GM12878 (cell line): Measurements from ENCODE around the gene PCDH7. TPM values are rescaled to one million over a fixed set of nuclear protein-coding genes. Genes with fewer than 3 reads are reported as not detected.

Experiments
- ATAC-seq: fragments of 200-7000 bp; cut with Tn5 transposase; 3 replicates; pipeline ENCODE4 v1.9.1; 2020; ENCODE audit warnings: mild to moderate bottlenecking, moderate library complexity
- BruUV-seq: library from RNA; stranded (reverse); fragments of 400-500 nt; replicated peaks from 2 replicates; lab custom pipeline; 2021; lab: Mats Ljungman, UMichigan
- CTCF ChIA-PET: fragments of 300-600 bp; sonication (Branson Sonifier 250); formaldehyde crosslinking; extraction: SDS; loops from one replicate; lab custom pipeline; 2021; ENCODE audit warnings: inconsistent platforms; lab: Yijun Ruan, JAX
- POLR2A ChIA-PET: fragments of 350-600 bp; formaldehyde crosslinking; extraction: SDS; loops from one replicate; lab custom pipeline; 2021; ENCODE audit warnings: inconsistent platforms; lab: Charles Lee
- RAD21 ChIA-PET: fragments of 300-600 bp; sonication (Branson Sonifier 250); formaldehyde crosslinking; loops from one replicate; lab custom pipeline; 2023; ENCODE audit warnings: antibody characterized with exemption; ENCODE audit not compliant: unreplicated experiment; lab: Charles Lee
- SMC1A ChIA-PET: fragments of 300-600 bp; sonication (Branson Sonifier 250); formaldehyde crosslinking; loops from one replicate; lab custom pipeline; 2023; ENCODE audit not compliant: unreplicated experiment, uncharacterized antibody; lab: Charles Lee
- DNase-seq: peaks from one replicate; pipeline ENCODE4 v3.0.0-alpha.2; 2011; ENCODE audit warnings: low read depth, low spot score
- FAIRE-seq: peaks from 3 replicates; lab custom pipeline; 2011; peaks lifted over from hg19 to GRCh38; lab: Jason Lieb, UNC
- H2AFZ ChIP-seq: 2 replicates; pipeline ENCODE4 v1.6.0; 2011; ENCODE audit warnings: low read depth, low read length, control low read depth; ENCODE audit not compliant: control insufficient read depth
- H3K27ac ChIP-seq: 2 replicates; pipeline ENCODE4 v1.5.1; 2011; ENCODE audit warnings: control low read depth; ENCODE audit not compliant: control insufficient read depth, insufficient read depth
- H3K27me3 ChIP-seq, 2 experiments: replicated peaks in 1 of 2; 2 replicates each; pipeline versions ENCODE4 v1.6.0 to v1.6.1; 2011; ENCODE audit warnings: low read length in 1 of 2; ENCODE audit not compliant: control insufficient read depth in 2 of 2, insufficient read depth in 2 of 2
- H3K36me3 ChIP-seq, 2 experiments: 2 replicates each; pipeline ENCODE4 v1.5.1; 2011; ENCODE audit warnings: low read length in 1 of 2; ENCODE audit not compliant: control insufficient read depth in 2 of 2, insufficient read depth in 2 of 2
- H3K4me1 ChIP-seq: 2 replicates; pipeline ENCODE4 v1.6.1; 2011; ENCODE audit warnings: mild to moderate bottlenecking, low read length, moderate library complexity, mixed read lengths; ENCODE audit not compliant: control insufficient read depth, insufficient read depth
- H3K4me2 ChIP-seq: 2 replicates; pipeline ENCODE4 v1.6.0; 2011; ENCODE audit warnings: control low read depth; ENCODE audit not compliant: control insufficient read depth, insufficient read depth
- H3K4me3 ChIP-seq: fragments of 200-600 bp; sonication (generic); 2 replicates; pipeline ENCODE4 v1.5.1; 2016
- H3K79me2 ChIP-seq: 2 replicates; pipeline ENCODE4 v1.6.0; 2011; ENCODE audit warnings: low read length; ENCODE audit not compliant: control insufficient read depth, insufficient read depth
- H3K9ac ChIP-seq: 2 replicates; pipeline ENCODE4 v1.8.0; 2011; ENCODE audit warnings: low read length, control low read depth, mixed read lengths; ENCODE audit not compliant: control insufficient read depth, insufficient read depth
- H3K9me3 ChIP-seq: replicated peaks from 3 replicates; pipeline ENCODE4 v1.5.1; 2011; ENCODE audit warnings: mild to moderate bottlenecking, low read length; ENCODE audit not compliant: control insufficient read depth, insufficient read depth
- H4K20me1 ChIP-seq: 2 replicates; pipeline ENCODE4 v1.6.0; 2011; ENCODE audit not compliant: control insufficient read depth, insufficient read depth
- ATF2 ChIP-seq: IDR thresholded peaks from 2 replicates; pipeline ENCODE4 v1.6.1; 2012; ENCODE audit warnings: low read length, inconsistent platforms
- ATF3 ChIP-seq: IDR thresholded peaks from 2 replicates; pipeline ENCODE4 v1.6.1; 2011; ENCODE audit warnings: low read depth, mild to moderate bottlenecking, low read length, moderate library complexity, borderline replicate concordance; ENCODE audit errors: extremely low read depth
- ATF7 ChIP-seq: fragments of 450-650 bp; IDR thresholded peaks from 2 replicates; pipeline ENCODE4 v1.6.1; 2016; ENCODE audit warnings: low read depth, mild to moderate bottlenecking
- BACH1 ChIP-seq: fragments of 450-650 bp; IDR thresholded peaks from 2 replicates; pipeline ENCODE4 v1.6.1; 2017; ENCODE audit warnings: mild to moderate bottlenecking, borderline replicate concordance
- CREM ChIP-seq: IDR thresholded peaks from 2 replicates; pipeline ENCODE4 v1.6.1; 2014; ENCODE audit warnings: antibody characterized with exemption, low read depth
- ELK1 ChIP-seq: IDR thresholded peaks from 2 replicates; pipeline ENCODE4 v1.6.1; 2012; ENCODE audit warnings: low read depth, low read length, improper control_type of control experiment
- JUNB ChIP-seq: IDR thresholded peaks from 2 replicates; pipeline ENCODE4 v1.6.1; 2016; ENCODE audit warnings: antibody characterized with exemption, mild to moderate bottlenecking
- MEF2B ChIP-seq: fragments of 450-650 bp; IDR thresholded peaks from 2 replicates; pipeline ENCODE4 v1.6.1; 2018; ENCODE audit warnings: mild to moderate bottlenecking, moderate library complexity; ENCODE audit not compliant: partially characterized antibody, poor library complexity, severe bottlenecking
- NR2F1 ChIP-seq: fragments of 450-650 bp; conservative IDR thresholded peaks from 2 replicates; pipeline ENCODE4 v1.6.1; 2017; ENCODE audit warnings: mild to moderate bottlenecking
- NRF1 ChIP-seq: conservative IDR thresholded peaks from 2 replicates; pipeline ENCODE4 v1.6.1; 2011; ENCODE audit warnings: mild to moderate bottlenecking, low read depth, low read length, improper control_type of control experiment
- TARDBP ChIP-seq: IDR thresholded peaks from 2 replicates; pipeline ENCODE4 v1.6.1; 2016; ENCODE audit warnings: borderline replicate concordance
- USF1 ChIP-seq: IDR thresholded peaks from 2 replicates; pipeline ENCODE4 v1.6.1; 2011; ENCODE audit warnings: borderline replicate concordance, low read depth, mild to moderate bottlenecking, moderate library complexity, mixed read lengths, low read length; ENCODE audit not compliant: insufficient read depth; ENCODE audit errors: extremely low read length
- WRNIP1 ChIP-seq: IDR thresholded peaks from 2 replicates; pipeline ENCODE4 v1.6.1; 2011; ENCODE audit warnings: low read depth, low read length, improper control_type of control experiment, borderline replicate concordance
- ZNF217 ChIP-seq: fragments of 450-650 bp; IDR thresholded peaks from 2 replicates; pipeline ENCODE4 v1.6.1; 2017; ENCODE audit warnings: antibody characterized with exemption, mild to moderate bottlenecking
- WGBS: methylation state at CpG from one replicate; pipeline ENCODE4 v1.1.6; 2016; ENCODE audit warnings: low lambda C conversion rate; ENCODE audit not compliant: insufficient replicate concordance, insufficient coverage; ENCODE audit errors: missing lambda C conversion rate; 5-methylcytosine and 5-hydroxymethylcytosine counted together
- in situ Hi-C: fragments of 300-500 bp; cut with MboI; formaldehyde crosslinking; loops from 9 replicates; pipeline ENCODE4 v1.14.3; 2018; ENCODE audit warnings: mixed read lengths
- intact Hi-C: fragments of 100-400 bp; cut with micrococcal nuclease; formaldehyde crosslinking; loops from one replicate; pipeline ENCODE4 v1.14.2; 2022; ENCODE audit not compliant: unreplicated experiment
- polyA plus RNA-seq, 11 experiments: library from polyadenylated mRNA; depleted of rRNA in 4 of 11; unstranded in 6 of 11; stranded (reverse) in 5 of 11; fragments of >200 nt; fragmentation: Nextera tagmentation in 4 of 11; fragmentation: Illumina TruSeq in 1 of 11; extraction: Ambion mirVana in 4 of 11; extraction: Trizol in 1 of 11; gene quantifications; 1 replicate in 1 of 11; 2 replicates in 10 of 11; pipeline versions ENCODE4 v1.2.1 to v1.2.3, GENCODE V29; 2011 to 2016; ENCODE audit warnings: inconsistent platforms in 2 of 11, missing spikeins in 2 of 11, low read depth in 1 of 11
- total RNA-seq, 4 experiments: library from RNA; depleted of rRNA in 3 of 4; stranded (reverse); fragments of >200 nt in 3 of 4; fragmentation: Illumina TruSeq in 1 of 4; extraction: Trizol in 1 of 4; gene quantifications; 2 replicates each; pipeline versions ENCODE4 v1.2.1 to v1.2.3, GENCODE V29; 2013 to 2021

PCDH7 gene
- total and polyA plus RNA-seq, 10 of the 15 experiments (the other 5 are each of a cell fraction or from before 2014, with no cell fraction given): 0.02 to 0.06 (median 0.03) TPM; not detected in 7

GRCh38 chr4:30728311-30728710 lies 8.1 kb downstream of the PCDH7 start (continued):
- no peak for TF ChIP-seq MEF2B
- TF ChIP-seq NR2F1: no peak

- ChIA-PET SMC1A (no interaction called here), POLR2A (no interaction called here), RAD21 (no interaction called here), CTCF (no interaction called here)
- Histone ChIP-seq H3K4me2 (no peak overlapping the region), H3K9me3 (no peaks in the 10 kb centered on the region), H3K4me3 (no peak overlapping the region), H3K36me3 (no peaks in the 10 kb centered on the region), H3K27me3 (no peaks in the 10 kb centered on the region), H3K4me1 (no peaks in the 10 kb centered on the region), H2AFZ (no peak overlapping the region), H3K9ac (no peak overlapping the region), H3K79me2 (no peaks in the 10 kb centered on the region), H4K20me1 (no peaks in the 10 kb centered on the region), H3K27ac (no peak overlapping the region)
- ATAC-seq (no peak), DNase-seq (no peak), FAIRE-seq (no peak)
- BruUV-seq: no TSS peak
- intact Hi-C loops: no loop called here
- 12% methylated on average over 3 of the region's 3 CpGs for WGBS
- in situ Hi-C loops: no loop called here
- TF ChIP-seq NRF1 (no peak), USF1 (no peak), JUNB (no peak), TARDBP (no peak), ATF3 (no peak), ZNF217 (no peak), CREM (no peak), BACH1 (no peak), ATF7 (no peak), ATF2 (no peak), ELK1 (no peak), WRNIP1 (no peak)
These were observed 23.7 kb downstream of the PCDH7 start for GRCh38 chr4:30743897-30744296.
